ENCODE measurements around the gene TXNDC8. TPM values are rescaled to one million over a fixed set of nuclear protein-coding genes. Genes with fewer than 3 reads are reported as not detected.

The TXNDC8 gene
- total RNA-seq, 2 donors from 2014 or later = not detected

DNA sequence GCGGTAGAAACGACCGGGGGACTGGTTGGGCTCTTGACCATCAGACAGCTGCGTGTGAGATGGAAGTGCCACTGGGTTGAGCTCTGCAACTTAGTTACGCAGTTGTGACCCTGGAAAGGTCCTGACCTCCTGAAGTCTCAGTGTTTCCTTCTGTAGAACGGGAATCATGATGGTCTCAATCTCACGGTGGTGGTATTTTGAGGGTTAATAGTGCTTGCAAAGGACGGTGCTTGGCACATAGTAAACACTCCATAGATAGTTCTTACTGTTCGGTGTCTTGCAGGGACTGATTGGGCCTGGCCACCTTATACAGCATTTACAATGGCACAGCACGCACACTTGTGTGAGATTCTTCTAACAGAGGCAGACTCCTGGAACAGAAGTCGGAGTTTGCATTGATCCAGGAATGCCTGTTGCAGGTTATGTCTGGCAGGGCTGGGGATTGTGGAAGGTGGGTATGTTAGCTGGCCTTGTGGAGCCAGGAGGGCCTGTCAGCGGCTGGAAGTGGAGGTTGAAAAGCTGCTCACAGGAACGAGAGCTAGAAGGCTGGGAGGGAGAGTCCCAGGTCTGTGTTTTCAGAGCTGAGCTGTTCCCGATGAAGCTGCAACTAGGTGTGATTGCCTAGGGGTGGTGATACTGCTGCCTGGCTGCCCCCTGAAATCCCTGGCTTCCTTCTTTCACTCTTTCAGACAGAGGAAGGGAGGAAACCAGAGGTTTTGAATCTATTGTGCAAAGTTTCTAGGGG is 80.4 kb downstream of the TXNDC8 start:
- Histone ChIP-seq H3K4me1 (peaks cover 0 to 23% of the 10 kb centered on the region in 2 donors), H3K27ac (peak overlapping the region; percentile 91 to 95), H3K4me3 (peak overlapping the region; percentile 83 to 88), H3K9me3 (no peaks in the 10 kb centered on the region), H3K36me3 (no peaks in the 10 kb centered on the region), H3K27me3 (no peaks in the 10 kb centered on the region)
- peak; percentile 62 for DNase-seq (ENCODE audit: low spot score)
- TF ChIP-seq, protein P1, sequence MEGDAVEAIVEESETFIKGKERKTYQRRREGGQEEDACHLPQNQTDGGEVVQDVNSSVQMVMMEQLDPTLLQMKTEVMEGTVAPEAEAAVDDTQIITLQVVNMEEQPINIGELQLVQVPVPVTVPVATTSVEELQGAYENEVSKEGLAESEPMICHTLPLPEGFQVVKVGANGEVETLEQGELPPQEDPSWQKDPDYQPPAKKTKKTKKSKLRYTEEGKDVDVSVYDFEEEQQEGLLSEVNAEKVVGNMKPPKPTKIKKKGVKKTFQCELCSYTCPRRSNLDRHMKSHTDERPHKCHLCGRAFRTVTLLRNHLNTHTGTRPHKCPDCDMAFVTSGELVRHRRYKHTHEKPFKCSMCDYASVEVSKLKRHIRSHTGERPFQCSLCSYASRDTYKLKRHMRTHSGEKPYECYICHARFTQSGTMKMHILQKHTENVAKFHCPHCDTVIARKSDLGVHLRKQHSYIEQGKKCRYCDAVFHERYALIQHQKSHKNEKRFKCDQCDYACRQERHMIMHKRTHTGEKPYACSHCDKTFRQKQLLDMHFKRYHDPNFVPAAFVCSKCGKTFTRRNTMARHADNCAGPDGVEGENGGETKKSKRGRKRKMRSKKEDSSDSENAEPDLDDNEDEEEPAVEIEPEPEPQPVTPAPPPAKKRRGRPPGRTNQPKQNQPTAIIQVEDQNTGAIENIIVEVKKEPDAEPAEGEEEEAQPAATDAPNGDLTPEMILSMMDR (IDR thresholded peaks at IDR 0.05) = no peak

DNA sequence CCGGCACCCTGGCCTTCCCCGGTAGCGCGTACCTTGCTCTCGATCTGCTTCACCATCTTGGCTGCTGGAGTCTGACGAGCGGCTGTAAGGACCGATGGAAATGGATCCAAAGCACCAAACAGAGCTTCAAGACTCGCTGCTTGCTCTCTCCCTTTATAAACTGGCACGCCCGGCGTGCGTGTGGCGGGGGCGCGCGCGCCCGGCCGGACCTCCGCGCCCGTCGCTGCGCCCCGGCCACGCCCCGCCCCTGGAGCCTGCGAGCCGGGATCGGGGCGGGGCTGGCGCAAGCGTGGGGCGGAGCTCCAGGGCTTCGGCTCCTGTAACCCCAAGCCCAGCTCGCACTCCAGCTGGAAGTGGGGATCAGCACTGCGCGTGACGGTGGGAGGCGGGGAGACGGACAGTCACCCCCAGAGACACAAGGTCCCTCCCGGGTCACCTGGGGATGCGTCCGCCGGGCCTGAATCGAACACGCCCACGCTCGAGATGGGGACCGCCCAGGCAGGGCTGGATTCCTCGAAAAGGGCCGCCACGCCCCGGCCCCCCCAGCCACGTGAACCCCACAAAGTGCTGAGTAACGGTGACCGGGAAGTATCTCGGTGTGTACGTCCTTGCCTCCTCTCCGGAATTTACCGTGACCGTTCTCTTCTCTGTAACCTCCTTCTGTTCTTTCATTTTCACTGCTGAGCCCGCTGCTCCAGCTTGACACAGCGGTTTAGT is 81.1 kb downstream of the TXNDC8 start, which contains the start of gene TXN:
Gene TXN (minus strand): TSS at position 128 of the 717 bp plus-strand sequence. CDS start 72 bp downstream, at position 56.
- no peaks in the 10 kb centered on the region for H3K36me3 ChIP-seq
- H3K9me3 ChIP-seq = no peaks in the 10 kb centered on the region
- DNase-seq (ENCODE audit: low spot score) = peak; percentile 90
- TF ChIP-seq, protein P1 (IDR thresholded peaks at IDR 0.05) = no peak
- H3K27me3 ChIP-seq = no peaks in the 10 kb centered on the region
- peak within 1 kb of the TSS; percentile 83 to 88 for H3K4me3 ChIP-seq
- H3K27ac ChIP-seq = peak within 1 kb of the TSS; percentile 91 to 95
- peaks cover 0 to 23% of the 10 kb centered on the region in 2 donors for H3K4me1 ChIP-seq

DNA sequence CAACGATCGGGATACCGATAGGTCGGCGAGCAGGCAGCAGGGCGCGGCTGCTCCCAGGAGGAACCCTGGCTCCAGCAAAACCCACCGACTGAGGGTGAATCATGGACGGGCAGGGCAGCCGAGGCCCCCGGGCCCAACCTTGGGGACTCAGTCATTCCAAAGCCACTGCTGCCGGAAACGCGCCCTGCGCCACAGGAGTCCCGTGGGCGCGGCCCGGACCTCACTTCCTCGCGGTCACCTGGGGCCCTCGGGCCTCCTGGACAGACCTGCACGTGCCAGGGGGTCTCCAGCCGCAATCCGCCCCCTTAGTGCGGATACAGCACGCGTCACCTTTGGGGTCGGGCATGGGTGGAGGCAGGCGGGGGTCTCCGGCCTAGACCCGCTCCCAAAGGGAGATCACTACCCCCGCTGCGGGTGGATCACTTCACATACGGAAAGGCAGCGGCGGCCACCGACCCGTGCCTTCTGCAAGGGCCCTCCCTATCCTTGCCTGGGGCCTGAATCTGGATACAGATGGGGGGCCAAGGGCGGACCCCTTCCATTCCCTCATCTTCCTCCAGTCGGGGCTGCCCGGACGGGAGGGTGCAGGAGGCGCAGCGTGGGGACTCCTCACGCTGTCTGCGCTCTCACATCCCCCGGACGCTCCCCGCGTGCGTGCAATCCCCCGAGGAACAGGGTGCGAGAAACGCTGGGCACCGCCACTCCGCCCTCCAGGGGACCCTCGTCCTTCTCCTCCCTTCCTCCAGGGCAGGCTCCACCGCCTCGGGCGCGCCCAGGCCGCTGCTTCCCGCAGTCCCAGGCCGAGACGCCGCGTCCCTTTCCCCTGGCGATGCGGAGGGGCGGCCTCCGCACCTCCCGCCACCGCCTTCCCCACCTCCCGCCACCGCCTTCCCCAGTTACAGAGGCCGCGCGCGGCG is 81.9 kb downstream of the TXNDC8 start:
- peak overlapping the region; percentile 83 to 88 for H3K4me3 ChIP-seq
- H3K27me3 ChIP-seq = no peaks in the 10 kb centered on the region
- DNase-seq (ENCODE audit: low spot score) = peak; percentile 74
- no peaks in the 10 kb centered on the region for H3K9me3 ChIP-seq
- TF ChIP-seq, protein P1 (IDR thresholded peaks at IDR 0.05) = no peak
- H3K4me1 ChIP-seq = peaks cover 0 to 23% of the 10 kb centered on the region in 2 donors
- H3K36me3 ChIP-seq = no peaks in the 10 kb centered on the region
- peak overlapping the region; percentile 91 to 95 for H3K27ac ChIP-seq

DNA sequence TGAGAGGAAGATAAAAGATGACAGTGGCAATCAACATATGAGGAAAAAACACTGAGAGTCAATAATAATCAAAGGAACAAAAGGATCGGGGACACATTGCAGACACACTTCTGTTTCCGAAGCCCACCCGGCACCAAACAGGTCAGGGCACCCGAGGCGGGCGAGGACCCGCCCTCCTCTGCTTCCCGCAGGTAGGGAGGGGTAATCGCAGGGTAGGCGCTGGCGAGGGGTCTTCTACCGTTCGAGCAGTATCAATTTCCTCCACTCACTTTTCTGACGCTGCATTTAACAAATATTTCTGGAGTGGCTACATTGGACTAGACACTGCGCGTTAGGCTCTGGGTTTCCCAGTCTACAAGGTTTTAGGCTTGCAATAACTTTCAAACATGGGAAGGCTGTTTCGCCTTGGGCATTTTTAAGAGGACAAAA is 82.6 kb downstream of the TXNDC8 start:
- peaks cover 0 to 23% of the 10 kb centered on the region in 2 donors for H3K4me1 ChIP-seq
- H3K36me3 ChIP-seq = peaks cover 2% of the 10 kb centered on the region
- no peaks in the 10 kb centered on the region for H3K27me3 ChIP-seq
- peak overlapping the region; percentile 83 to 88 for H3K4me3 ChIP-seq
- H3K9me3 ChIP-seq = no peaks in the 10 kb centered on the region
- H3K27ac ChIP-seq = peak overlapping the region; percentile 91 to 95
- no peak for DNase-seq (ENCODE audit: low spot score)
- TF ChIP-seq, protein P1 (IDR thresholded peaks at IDR 0.05) = no peak

DNA sequence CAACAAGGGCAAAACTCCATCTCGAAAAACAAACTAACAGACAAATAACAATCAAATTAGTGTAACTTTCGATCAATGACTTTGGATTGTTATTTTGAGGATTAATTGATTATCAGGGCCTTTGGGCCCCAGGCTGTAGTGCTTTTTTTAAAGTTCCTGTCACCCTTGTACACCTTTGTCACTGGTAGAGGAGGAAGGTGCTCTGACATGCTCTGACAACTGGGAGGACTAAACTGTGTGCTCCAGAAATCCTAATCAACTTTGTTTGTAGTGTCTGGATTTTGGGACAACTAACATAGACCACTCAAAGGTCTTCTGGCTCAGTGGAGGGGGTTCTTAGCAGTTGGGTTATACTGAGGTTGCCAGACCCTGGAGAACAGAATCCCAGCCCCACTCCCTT is 83.2 kb downstream of the TXNDC8 start:
- H3K27me3 ChIP-seq = no peaks in the 10 kb centered on the region
- peaks cover 0 to 23% of the 10 kb centered on the region in 2 donors for H3K4me1 ChIP-seq
- no peaks in the 10 kb centered on the region for H3K9me3 ChIP-seq
- H3K36me3 ChIP-seq = peaks cover 8% of the 10 kb centered on the region
- H3K27ac ChIP-seq = peak overlapping the region; percentile 91 to 95
- H3K4me3 ChIP-seq = peak overlapping the region in 1 of 2 donors; percentile 83
- TF ChIP-seq, protein P1 (IDR thresholded peaks at IDR 0.05) = no peak
- no peak for DNase-seq (ENCODE audit: low spot score)

Measured in right atrium auricular region (tissue), 2 donors.